CD4-positive, alpha-beta T cell treated with Interleukin-6 for 4 hours (primary cell): Measurements from ENCODE around the gene MLLT10.

ENCODE experiments used
- DNase-seq: peaks from one replicate; pipeline ENCODE4 v3.0.0-alpha.2; 2020; ENCODE audit warnings: mixed read lengths

Gene MLLT10

DNA sequence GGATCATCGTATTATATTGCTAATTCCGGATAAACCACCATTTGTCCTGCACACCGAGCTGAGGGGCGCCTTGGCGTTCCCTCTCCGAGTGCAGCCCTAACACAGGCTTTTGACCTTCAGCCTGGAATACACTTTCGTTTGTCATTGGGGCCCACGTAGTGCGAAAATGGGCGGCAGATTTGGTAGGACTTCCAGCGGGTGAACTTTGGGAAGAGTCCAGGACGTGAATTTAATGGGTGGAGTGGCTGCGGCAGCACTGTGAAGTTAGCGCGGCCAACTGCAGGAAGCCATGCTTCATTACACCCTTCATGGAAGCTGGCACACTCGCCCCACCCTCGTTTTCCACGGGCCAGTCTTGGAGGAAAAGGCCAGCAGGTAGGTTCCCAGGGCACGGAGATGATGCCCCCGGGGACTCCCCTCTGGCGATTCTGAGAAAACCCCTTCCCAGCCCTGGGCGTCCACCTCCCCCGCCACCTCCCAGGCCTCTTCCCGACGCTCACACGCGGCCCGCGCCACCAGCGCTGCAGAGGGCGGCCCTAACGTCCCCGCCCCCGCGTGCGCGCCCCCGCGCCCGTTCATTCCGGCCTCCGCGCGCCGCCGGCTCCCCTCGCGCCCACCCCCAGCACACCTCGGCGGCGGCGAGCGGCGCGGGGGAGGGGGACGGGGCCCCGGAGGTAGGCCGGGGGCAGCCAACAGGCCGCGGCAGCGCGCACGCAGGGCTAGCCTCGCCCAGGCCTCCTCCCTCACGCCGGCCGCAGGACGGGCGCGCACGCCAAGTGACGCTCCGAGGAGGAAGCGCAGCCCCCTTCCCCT is at the start of gene MLLT10:
MLLT10 (plus strand) TSS at position 766 of the 813 bp plus-strand sequence. CDS start 413 bp downstream, outside the sequence.
- DNase-seq, result peak; percentile 95

- no peak for DNase-seq
These were observed 46.4 kb upstream of the MLLT10 start for GRCh38 chr10:21487416-21488180.

DNA sequence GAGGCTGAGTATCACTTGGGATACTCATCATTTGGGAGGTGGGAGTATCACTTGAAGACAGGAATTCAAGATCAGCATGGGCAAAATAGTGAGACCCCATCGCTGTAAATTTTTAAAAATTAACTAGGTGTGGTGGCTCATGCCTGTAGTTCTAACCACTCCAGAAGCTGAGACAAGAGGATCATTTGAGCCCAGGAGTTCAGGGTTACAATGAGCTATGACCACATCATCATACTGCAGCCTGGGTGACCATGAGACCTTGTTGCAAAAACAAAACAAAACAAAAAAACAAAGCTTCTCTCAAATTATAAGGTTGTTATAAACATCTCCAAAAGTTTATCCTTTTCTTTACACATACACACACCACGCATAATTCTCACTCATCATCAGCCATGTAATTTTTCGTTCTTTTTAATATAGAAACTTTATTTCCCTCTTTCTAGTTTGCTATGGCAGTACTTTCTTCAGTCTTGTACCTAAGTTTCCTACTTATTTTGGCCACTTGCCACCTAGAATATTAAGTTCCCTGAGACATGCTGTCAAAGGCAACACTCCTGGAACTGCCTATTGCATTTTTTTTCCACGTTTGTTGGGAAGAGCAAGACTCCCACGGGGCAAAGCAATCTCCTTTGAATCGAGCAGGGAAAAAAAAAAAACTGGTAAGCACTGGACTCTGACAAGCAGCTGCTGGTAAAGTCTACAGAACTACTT is 45.6 kb upstream of the MLLT10 start:
- DNase-seq, result no peak

DNA sequence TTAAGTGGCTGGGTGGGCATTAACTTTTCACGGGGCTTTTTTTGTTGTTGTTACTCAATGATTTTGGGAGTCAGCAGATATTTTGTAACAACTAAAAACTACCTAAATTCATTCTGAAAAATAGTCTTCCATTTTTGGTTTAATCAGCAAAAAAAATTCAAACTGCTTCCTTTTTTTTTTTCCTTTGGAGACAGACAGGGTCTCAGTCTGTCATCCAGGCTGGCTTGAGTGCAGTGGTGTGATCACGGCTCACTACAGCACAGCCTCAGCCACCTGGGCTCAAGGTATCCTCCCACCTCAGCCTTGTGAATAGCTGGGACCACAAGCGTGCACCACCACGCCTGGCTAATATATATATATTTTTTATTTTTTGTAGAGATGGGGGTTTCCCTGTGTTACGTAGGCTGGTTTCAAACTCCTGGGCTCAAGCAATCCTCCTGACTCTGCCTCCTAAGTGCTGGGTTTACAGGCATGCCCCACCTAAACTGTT is 45.0 kb upstream of the MLLT10 start:
- DNase-seq, result no peak

GRCh38 chr10:21490028-21490710 is 43.9 kb upstream of the MLLT10 start:
- DNase-seq, result no peak

GRCh38 chr10:21490711-21491105 is 43.3 kb upstream of the MLLT10 start:
- no peak for DNase-seq

DNA sequence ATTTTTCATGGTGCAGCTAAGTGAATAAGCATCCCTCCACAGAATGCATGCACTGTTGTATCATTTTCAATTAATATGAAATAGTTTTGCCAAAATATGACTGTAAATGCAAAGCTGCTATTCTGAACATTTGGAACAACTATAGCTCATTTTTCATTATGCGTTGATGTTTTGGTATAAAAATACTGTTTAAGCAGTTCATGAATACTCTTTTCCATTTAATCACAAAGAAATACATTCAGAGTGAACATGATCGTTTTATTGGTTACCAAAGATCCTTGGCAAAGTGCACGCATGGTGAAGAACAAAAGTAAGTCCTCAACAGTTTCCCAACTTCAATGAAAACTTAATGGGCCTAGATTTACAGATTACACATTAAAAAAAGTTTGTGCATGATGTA is 41.6 kb upstream of the MLLT10 start:
- DNase-seq, result no peak

DNA sequence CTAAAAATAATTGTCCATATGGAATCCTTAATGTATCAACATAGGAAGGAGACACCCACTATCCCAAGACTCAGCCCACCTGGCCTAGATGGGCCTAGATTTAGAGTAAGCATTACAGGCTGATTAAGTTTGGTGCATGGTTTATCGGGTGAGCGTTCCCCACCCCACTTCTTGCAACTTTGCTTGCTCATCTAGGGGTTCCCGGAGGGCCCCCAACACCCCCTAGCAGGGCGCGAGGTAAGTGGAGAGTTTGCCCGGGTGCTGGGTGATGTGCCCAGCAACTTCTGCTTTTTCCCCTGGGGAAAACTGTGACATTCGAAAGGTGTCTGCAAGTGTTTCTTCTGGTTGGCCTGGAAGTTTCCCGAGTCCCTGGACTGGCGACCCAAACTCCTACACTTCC is 40.2 kb upstream of the MLLT10 start:
- DNase-seq, result no peak

DNA sequence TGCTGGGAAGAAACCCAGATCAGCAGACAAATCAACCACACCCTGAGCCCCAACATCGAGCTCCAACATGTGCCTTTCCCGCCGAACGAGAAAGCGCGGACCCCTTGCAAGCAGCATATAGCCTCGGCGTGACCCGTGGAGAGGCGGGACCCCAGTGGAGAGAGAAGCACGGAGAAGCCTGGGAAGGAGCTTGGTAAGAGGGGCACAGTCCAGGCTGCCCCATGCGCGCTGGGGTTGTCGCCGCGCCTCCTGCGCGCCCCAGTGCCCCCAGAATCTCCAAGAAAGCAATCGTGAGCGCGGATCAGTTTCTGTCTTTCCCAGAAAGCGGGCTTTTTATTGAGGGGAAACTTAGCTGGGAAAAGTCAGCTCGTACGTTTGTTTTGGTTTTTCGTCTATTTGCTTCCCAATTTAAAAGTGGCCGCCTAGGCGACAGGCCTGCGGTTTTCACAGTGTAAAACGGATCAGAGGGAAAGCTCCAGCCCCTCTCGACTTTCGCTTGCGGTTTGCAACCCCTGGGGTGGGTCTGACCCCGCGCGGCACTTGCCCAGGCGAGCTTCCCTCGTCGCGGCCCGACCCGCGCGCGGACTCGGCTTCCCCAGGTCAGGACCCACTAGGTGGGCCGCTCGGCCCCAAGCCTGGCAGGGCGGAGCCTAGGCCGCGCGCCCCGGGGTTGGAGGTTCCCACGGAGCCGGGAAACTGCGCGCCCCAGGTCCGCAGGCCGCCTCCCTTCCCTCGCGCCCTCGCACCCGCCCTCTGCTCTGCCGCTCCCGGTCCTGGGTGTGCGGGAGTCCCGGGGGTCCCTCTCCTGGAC is 39.6 kb upstream of the MLLT10 start:
- DNase-seq, result peak; percentile 29

GRCh38 chr10:21495002-21495751 is 38.9 kb upstream of the MLLT10 start:
- DNase-seq, result no peak

GRCh38 chr10:21495752-21496342 is 38.2 kb upstream of the MLLT10 start:
- DNase-seq, result peak; percentile 88

DNA sequence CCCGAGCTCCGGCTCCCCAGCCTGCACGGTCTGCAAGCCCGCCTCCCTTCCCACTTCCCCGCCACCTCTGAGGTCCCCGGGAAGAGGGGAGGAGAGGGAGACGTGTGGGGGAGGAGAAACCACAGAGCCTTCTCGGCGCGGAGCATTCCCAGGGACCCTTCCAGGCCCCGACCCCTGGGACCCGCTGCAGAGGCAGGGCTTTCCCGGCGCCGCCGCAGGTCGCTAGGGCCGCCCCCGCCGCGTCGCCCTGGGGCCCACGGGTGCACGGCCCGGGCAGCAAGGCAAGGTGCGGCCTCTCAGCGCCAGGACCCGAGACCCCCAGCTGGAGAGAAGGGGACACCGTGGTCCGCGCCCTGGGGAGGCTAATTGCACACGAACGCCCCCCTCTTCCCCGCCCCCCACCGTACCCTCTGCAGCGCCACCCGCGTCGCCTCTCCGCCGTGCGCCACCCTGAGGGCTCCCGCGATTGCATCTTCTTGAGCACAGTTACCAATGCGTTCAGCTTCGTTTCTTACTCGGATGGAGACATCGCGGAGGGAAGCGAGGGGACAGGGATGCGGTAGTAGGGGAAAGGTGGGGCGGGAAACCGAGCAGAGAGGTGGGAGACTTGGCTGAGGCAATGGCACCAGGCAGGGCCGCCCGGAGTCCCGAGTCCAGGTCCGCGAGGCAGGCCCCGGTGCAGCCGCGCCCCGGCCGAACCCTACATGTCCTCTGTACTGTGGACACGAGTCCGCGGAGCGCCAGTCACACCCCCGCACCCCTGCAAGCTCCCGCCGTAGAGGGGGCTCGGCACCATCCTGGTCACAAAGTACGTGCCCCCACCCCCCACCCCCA is 37.5 kb upstream of the MLLT10 start:
- peak; percentile 70 for DNase-seq

DNA sequence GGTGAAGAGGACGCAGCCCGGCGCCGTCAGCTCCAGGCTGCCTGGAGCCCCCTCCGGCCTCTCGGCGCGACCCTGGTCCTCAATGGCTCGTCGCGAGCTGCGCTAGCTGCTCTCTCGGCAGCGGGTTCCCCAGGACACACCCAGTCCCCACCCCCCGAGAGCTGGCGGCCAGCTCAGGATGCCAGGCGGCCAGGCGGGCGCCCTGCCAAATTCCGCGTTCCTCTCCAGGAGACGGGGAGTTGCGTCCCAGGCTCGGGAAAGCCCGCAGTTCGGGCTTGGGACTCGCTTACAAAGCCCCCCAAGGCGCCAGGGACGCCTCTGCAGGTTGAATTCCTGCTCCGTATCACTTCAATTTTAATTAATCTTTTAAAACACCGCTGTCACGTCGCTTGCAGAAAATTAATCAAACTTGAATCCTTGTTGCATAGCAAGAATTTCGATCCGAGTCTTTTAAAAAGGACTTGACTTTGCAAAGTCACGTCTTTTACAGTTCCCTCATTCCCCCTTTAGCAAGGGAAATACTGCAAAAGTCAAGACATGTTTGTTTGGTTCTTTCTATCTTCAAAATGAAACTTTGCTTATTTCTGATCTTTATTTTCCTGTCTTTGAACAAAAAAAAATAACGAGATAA is 36.7 kb upstream of the MLLT10 start:
- DNase-seq, result peak; percentile 41

DNA sequence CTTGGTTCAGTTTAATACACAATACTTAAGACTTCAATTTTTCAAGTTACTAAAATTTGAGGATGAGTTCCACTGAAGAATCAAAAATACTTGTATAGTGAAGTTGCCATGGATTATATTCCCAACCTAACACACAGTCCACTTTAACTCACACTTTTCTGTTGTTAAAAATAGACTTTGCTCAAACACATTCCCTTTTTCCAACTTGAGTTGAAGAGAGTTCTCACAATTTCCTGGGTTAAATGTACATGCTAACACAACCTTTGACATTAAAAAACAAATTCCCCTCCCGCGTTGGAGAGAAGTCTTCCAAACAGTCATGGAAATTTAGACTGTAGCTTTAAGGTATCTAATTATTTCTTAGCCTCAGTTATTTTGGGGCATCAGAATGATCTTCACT is 35.7 kb upstream of the MLLT10 start:
- no peak for DNase-seq

DNA sequence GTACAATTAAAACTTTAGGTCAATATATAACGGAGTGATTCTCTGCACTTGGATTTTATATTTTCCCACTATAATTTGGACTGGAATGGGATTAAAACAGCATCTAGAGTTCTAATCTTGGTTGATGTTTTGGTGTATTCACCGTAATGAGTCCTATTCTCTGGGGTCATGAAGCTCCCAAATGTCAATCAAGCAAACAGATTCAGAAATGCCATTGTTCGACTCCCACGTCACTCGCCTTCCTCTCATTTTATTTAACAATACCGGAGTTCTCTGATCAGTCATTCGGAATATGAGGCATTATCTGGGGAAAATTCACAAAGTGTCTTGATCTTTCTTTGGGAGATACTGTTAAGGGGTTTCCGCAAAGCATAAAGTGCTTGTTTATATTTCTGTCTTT is 35.0 kb upstream of the MLLT10 start:
- DNase-seq, result no peak

- DNase-seq, result peak; percentile 35
These were observed 34.1 kb upstream of the MLLT10 start for GRCh38 chr10:21499701-21500577.

- no peak for DNase-seq
These were observed 33.5 kb upstream of the MLLT10 start for GRCh38 chr10:21500578-21500910.

DNA sequence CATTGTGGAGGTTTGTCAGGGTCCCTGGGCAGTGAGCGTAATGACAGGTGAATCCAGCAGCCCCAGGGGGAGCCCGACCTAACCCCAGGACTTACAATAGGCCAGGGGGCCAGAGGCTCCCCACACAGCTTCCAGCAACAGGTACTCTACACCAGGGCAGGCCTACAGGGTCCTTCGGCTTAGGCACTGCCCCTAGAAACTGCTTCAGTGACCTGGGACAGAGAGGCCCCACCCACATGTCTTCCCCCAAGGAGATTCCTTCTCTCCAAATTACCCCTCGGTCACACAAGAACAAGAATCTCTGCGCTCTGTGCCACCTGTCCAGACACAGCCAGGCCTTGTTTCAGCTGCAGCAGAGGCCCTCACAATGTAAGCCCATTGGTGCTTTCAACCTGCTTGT is 32.9 kb upstream of the MLLT10 start:
- no peak for DNase-seq
